NT2/D1 (cell line): ENCODE data around the gene ULK4.

ENCODE experiments used
- SUZ12 ChIP-seq: IDR thresholded peaks from 2 replicates; pipeline ENCODE4 v1.6.1; 2011; ENCODE audit not compliant: insufficient read length, insufficient read depth; ENCODE audit errors: extremely low read depth
- YY1 ChIP-seq: IDR thresholded peaks from 2 replicates; pipeline ENCODE4 v1.6.1; 2011; ENCODE audit not compliant: insufficient read length, insufficient read depth
- ZNF274 ChIP-seq: IDR thresholded peaks from 2 replicates; pipeline ENCODE4 v1.6.1; 2011; ENCODE audit warnings: mild to moderate bottlenecking, low read depth, low read length

DNA sequence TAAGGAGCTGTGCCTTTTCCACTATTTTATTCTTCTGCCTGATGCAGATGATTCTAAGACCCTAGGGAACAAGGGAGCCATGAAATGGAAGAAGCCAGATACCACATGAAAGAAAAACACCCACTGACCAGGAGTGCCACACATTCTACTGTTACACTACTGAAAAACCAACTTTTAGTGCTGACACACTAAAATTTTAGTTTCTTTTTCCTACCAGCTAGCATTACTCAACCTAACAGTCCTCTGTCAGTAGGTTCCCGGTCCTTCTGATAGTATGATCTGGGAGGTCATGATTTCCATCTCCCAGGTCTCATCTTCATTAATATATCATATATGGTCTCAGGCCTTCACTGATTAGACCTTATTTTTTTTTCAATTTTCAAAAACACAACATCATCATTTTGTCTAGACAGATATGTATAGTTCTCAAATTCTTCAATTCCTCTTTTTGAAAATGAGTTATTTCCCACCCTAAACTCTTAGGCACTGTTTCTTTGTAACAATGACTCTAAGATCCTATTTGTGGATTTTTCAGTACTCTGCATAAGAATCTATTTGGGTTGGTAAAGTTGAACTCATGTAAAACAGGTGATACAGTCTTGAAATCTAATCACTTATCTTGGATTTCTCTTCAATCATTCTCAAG lies 440.8 kb downstream of the ULK4 start:
- TF ChIP-seq YY1: no peak
- no peak for TF ChIP-seq ZNF274
- TF ChIP-seq SUZ12: no peak
